Liver (tissue), 9 donors: ENCODE results near the gene RAET1E. TPM values are rescaled to one million over a fixed set of nuclear protein-coding genes. Genes with fewer than 3 reads are reported as not detected.
"Not testable (repeated sequence)": the region's sequence is repeated elsewhere in the genome, so short reads cannot be mapped to it uniquely, and the experiment has no call there.

Experiments
- DNase-seq: peaks from one replicate; pipeline ENCODE4 v3.0.0-alpha.2; 2017; ENCODE audit warnings: low spot score
- H3K27ac ChIP-seq, 2 donors: one replicate each; pipeline ENCODE4 v1.7.0; 2013; ENCODE audit warnings: inconsistent platforms in 2 of 2, low read length in 2 of 2, control low read depth in 1 of 2, low read depth in 1 of 2, mild to moderate bottlenecking in 1 of 2
- H3K27me3 ChIP-seq, 4 donors: one replicate each; pipeline versions ENCODE4 v1.6.1 to v1.7.0; 2013; ENCODE audit warnings: low read length in 3 of 4, inconsistent platforms in 1 of 4, mild to moderate bottlenecking in 1 of 4, moderate library complexity in 1 of 4; ENCODE audit not compliant: control insufficient read depth in 4 of 4, insufficient read depth in 4 of 4
- H3K36me3 ChIP-seq, 4 donors: one replicate each; pipeline versions ENCODE4 v1.6.1 to v1.7.0; 2013; ENCODE audit warnings: low read length in 3 of 4, mild to moderate bottlenecking in 3 of 4, low read depth in 1 of 4, moderate library complexity in 1 of 4; ENCODE audit not compliant: control insufficient read depth in 4 of 4, insufficient read depth in 3 of 4
- H3K4me1 ChIP-seq, 4 donors: one replicate each; pipeline versions ENCODE4 v1.6.1 to v1.7.0; 2013; ENCODE audit warnings: low read length in 3 of 4, mild to moderate bottlenecking in 3 of 4, moderate library complexity in 1 of 4; ENCODE audit not compliant: control insufficient read depth in 4 of 4, insufficient read depth in 4 of 4
- H3K4me3 ChIP-seq, 3 donors: one replicate each; pipeline versions ENCODE4 v1.6.1 to v1.7.0; 2013; ENCODE audit warnings: low read length in 3 of 3, control low read depth in 1 of 3, low read depth in 1 of 3, mild to moderate bottlenecking in 1 of 3
- H3K9ac ChIP-seq, 2 donors: one replicate each; pipeline ENCODE4 v1.7.0; 2013; ENCODE audit warnings: low read length in 2 of 2, mild to moderate bottlenecking in 2 of 2, moderate library complexity in 2 of 2, control low read depth in 1 of 2, low read depth in 1 of 2
- H3K9me3 ChIP-seq, 4 donors: one replicate each; pipeline versions ENCODE4 v1.6.1 to v1.7.0; 2013; ENCODE audit warnings: low read length in 3 of 4; ENCODE audit not compliant: control insufficient read depth in 4 of 4
- CTCF ChIP-seq: fragments of 150-350 bp; IDR thresholded peaks from 2 replicates; pipeline ENCODE4 v1.5.1; 2017; ENCODE audit warnings: improper control_type of control experiment, low read depth, low read length; ENCODE audit not compliant: missing input control
- FOXA1 ChIP-seq: IDR thresholded peaks from 2 replicates; pipeline ENCODE4 v1.6.1; 2016; ENCODE audit warnings: antibody characterized with exemption
- FOXA2 ChIP-seq: IDR thresholded peaks from 2 replicates; pipeline ENCODE4 v1.6.1; 2016; ENCODE audit warnings: antibody characterized with exemption
- HNF4A ChIP-seq, 2 donors: conservative IDR thresholded peaks; 2 replicates each; pipeline ENCODE4 v1.6.1; 2016; ENCODE audit warnings: antibody characterized with exemption in 2 of 2, mild to moderate bottlenecking in 2 of 2
- JUND ChIP-seq, 2 donors: IDR thresholded peaks; 2 replicates each; pipeline ENCODE4 v1.6.1; 2016; ENCODE audit warnings: antibody characterized with exemption in 2 of 2
- SP1 ChIP-seq: IDR thresholded peaks from 2 replicates; pipeline ENCODE4 v1.6.1; 2018; ENCODE audit warnings: antibody characterized with exemption, mild to moderate bottlenecking
- TAF1 ChIP-seq: conservative IDR thresholded peaks from 2 replicates; pipeline ENCODE4 v1.6.1; 2016; ENCODE audit warnings: antibody characterized with exemption, mild to moderate bottlenecking
- YY1 ChIP-seq: IDR thresholded peaks from 2 replicates; pipeline ENCODE4 v1.6.1; 2016; ENCODE audit warnings: antibody characterized with exemption, mild to moderate bottlenecking
- WGBS: extraction: QIAGEN DNeasy Blood & Tissue Kit; methylation state at CpG from one replicate; pipeline ENCODE4 v1.1.7; 2013; 5-methylcytosine and 5-hydroxymethylcytosine counted together
- polyA plus RNA-seq, 2 donors: library from polyadenylated mRNA; stranded (reverse) in 1 of 2; unstranded in 1 of 2; fragments of 200-250 nt in 1 of 2; fragments of >200 nt in 1 of 2; fragmentation: Nextera tagmentation in 1 of 2; extraction: Ambion mirVana in 1 of 2; gene quantifications; one replicate each; pipeline versions ENCODE4 v1.2.1 to v1.2.3, GENCODE V29; 2013 to 2015
- total RNA-seq, 2 donors: library from RNA; depleted of rRNA; stranded (reverse); fragments of >200 nt; gene quantifications; one replicate each; pipeline ENCODE4 v1.2.3, GENCODE V29; 2014
- TF ChIP-seq, protein P1 (sequence below): IDR thresholded peaks from 2 replicates; pipeline ENCODE4 v1.6.1; 2016; ENCODE audit warnings: antibody characterized with exemption
- TF ChIP-seq, protein P2 (sequence below): IDR thresholded peaks from 2 replicates; pipeline ENCODE4 v1.6.1; 2016; ENCODE audit warnings: antibody characterized with exemption, mild to moderate bottlenecking
- TF ChIP-seq, protein P3 (sequence below): IDR thresholded peaks from 2 replicates; pipeline ENCODE4 v1.6.1; 2016; ENCODE audit warnings: antibody characterized with exemption
- donor health status: healthy.
- donor health status: healthy.
- donor health status: healthy.
- donor health status: healthy.
- donor health status: healthy.

The RAET1E gene
- total and polyA plus RNA-seq, 4 donors, result not detected

- DNase-seq, result no peak
- no peak overlapping the region for H3K9ac ChIP-seq
- WGBS, result 1% methylated on average over 58 of the region's 58 CpGs
- no peaks in the 10 kb centered on the region for H3K36me3 ChIP-seq
- peaks cover 9 to 27% (median 14%) of the 10 kb centered on the region in 4 donors for H3K4me1 ChIP-seq
- H3K27me3 ChIP-seq, result peaks cover 0 to 27% (median 14%) of the 10 kb centered on the region in 4 donors
- peak overlapping the region in 2 of 3 donors; percentile 54 to 57 for H3K4me3 ChIP-seq
- H3K27ac ChIP-seq, result no peak overlapping the region
- H3K9me3 ChIP-seq, result no peaks in the 10 kb centered on the region
- no peak for TF ChIP-seq CTCF
- no peak for TF ChIP-seq SP1
- no peak for TF ChIP-seq YY1
- TF ChIP-seq, protein P1, sequence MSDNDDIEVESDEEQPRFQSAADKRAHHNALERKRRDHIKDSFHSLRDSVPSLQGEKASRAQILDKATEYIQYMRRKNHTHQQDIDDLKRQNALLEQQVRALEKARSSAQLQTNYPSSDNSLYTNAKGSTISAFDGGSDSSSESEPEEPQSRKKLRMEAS, result no peak
- TF ChIP-seq, protein P2, sequence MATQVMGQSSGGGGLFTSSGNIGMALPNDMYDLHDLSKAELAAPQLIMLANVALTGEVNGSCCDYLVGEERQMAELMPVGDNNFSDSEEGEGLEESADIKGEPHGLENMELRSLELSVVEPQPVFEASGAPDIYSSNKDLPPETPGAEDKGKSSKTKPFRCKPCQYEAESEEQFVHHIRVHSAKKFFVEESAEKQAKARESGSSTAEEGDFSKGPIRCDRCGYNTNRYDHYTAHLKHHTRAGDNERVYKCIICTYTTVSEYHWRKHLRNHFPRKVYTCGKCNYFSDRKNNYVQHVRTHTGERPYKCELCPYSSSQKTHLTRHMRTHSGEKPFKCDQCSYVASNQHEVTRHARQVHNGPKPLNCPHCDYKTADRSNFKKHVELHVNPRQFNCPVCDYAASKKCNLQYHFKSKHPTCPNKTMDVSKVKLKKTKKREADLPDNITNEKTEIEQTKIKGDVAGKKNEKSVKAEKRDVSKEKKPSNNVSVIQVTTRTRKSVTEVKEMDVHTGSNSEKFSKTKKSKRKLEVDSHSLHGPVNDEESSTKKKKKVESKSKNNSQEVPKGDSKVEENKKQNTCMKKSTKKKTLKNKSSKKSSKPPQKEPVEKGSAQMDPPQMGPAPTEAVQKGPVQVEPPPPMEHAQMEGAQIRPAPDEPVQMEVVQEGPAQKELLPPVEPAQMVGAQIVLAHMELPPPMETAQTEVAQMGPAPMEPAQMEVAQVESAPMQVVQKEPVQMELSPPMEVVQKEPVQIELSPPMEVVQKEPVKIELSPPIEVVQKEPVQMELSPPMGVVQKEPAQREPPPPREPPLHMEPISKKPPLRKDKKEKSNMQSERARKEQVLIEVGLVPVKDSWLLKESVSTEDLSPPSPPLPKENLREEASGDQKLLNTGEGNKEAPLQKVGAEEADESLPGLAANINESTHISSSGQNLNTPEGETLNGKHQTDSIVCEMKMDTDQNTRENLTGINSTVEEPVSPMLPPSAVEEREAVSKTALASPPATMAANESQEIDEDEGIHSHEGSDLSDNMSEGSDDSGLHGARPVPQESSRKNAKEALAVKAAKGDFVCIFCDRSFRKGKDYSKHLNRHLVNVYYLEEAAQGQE, result no peak
- TF ChIP-seq, protein P3, sequence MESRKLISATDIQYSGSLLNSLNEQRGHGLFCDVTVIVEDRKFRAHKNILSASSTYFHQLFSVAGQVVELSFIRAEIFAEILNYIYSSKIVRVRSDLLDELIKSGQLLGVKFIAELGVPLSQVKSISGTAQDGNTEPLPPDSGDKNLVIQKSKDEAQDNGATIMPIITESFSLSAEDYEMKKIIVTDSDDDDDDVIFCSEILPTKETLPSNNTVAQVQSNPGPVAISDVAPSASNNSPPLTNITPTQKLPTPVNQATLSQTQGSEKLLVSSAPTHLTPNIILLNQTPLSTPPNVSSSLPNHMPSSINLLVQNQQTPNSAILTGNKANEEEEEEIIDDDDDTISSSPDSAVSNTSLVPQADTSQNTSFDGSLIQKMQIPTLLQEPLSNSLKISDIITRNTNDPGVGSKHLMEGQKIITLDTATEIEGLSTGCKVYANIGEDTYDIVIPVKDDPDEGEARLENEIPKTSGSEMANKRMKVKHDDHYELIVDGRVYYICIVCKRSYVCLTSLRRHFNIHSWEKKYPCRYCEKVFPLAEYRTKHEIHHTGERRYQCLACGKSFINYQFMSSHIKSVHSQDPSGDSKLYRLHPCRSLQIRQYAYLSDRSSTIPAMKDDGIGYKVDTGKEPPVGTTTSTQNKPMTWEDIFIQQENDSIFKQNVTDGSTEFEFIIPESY, result no peak
- TF ChIP-seq HNF4A (conservative IDR thresholded peaks at IDR 0.05), result no peak
- no peak for TF ChIP-seq FOXA1
- no peak for TF ChIP-seq FOXA2
- no peak for TF ChIP-seq TAF1
- TF ChIP-seq JUND (IDR thresholded peaks at IDR 0.05), result no peak
These were observed 40.9 kb upstream of the RAET1E start for GRCh38 chr6:149938571-149939355.

GRCh38 chr6:149938013-149938570, 40.2 kb upstream of the RAET1E start:
- not testable (repeated sequence) for DNase-seq, H3K36me3 ChIP-seq, H3K9ac ChIP-seq, H3K27ac ChIP-seq, H3K9me3 ChIP-seq
- H3K4me3 ChIP-seq, result peak overlapping the region in 1 of 3 donors; percentile 57
- H3K4me1 ChIP-seq, result peaks cover 9 to 27% (median 14%) of the 10 kb centered on the region in 4 donors
- H3K27me3 ChIP-seq, result peaks cover 0 to 27% (median 16%) of the 10 kb centered on the region in 4 donors
- 3% methylated on average over 15 of the region's 20 CpGs for WGBS
